HEK293 (cell line): ENCODE data around the gene USP16.

Source experiments
- CTCF ChIA-PET: fragments of 350-600 bp; formaldehyde crosslinking; extraction: SDS; loops from one replicate; lab custom pipeline; 2021; ENCODE audit warnings: antibody characterized with exemption; lab: Yijun Ruan, JAX
- POLR2A ChIA-PET: fragments of 300-600 bp; formaldehyde crosslinking; extraction: SDS; loops from one replicate; lab custom pipeline; 2020; ENCODE audit warnings: antibody characterized with exemption, inconsistent platforms; lab: Yijun Ruan, JAX
- H3K27ac ChIP-seq: fragments of 200-500 bp; sonication (Bioruptor generic); 2 replicates; pipeline ENCODE4 v1.5.1; 2014; ENCODE audit warnings: low read depth, low read length, control low read depth, inconsistent platforms; ENCODE audit errors: extremely low read depth
- H3K36me3 ChIP-seq, 2 experiments: fragments of 200-500 bp in 1 of 2; sonication (Bioruptor generic) in 1 of 2; 1 replicate in 1 of 2; 2 replicates in 1 of 2; pipeline ENCODE4 v1.5.1; 2014 to 2017; ENCODE audit warnings: inconsistent platforms in 2 of 2, low read length in 2 of 2; ENCODE audit not compliant: control insufficient read depth in 2 of 2, insufficient read depth in 1 of 2
- H3K4me1 ChIP-seq: fragments of 200-500 bp; sonication (Bioruptor generic); 2 replicates; pipeline ENCODE4 v1.5.1; 2014; ENCODE audit warnings: mild to moderate bottlenecking, low read length, inconsistent platforms; ENCODE audit not compliant: control insufficient read depth, insufficient read depth
- H3K4me3 ChIP-seq: 2 replicates; pipeline ENCODE4 v1.5.1; 2011; ENCODE audit warnings: low read depth, mild to moderate bottlenecking, control low read depth, low read length, moderate library complexity
- H3K9me3 ChIP-seq: fragments of 200-500 bp; sonication (Bioruptor generic); 2 replicates; pipeline ENCODE4 v1.5.1; 2014; ENCODE audit warnings: low read depth, low read length, inconsistent platforms; ENCODE audit not compliant: control insufficient read depth, insufficient read depth
- GLIS2 ChIP-seq: fragments of 450-650 bp; formaldehyde crosslinking; IDR thresholded peaks from 2 replicates; pipeline ENCODE4 v1.5.1; 2016; ENCODE audit warnings: missing biosample characterization, missing genetic modification characterization
- KLF17 ChIP-seq: fragments of 450-650 bp; formaldehyde crosslinking; IDR thresholded peaks from 2 replicates; pipeline ENCODE4 v1.5.1; 2016; ENCODE audit warnings: missing biosample characterization, missing genetic modification characterization
- MYNN ChIP-seq: fragments of 450-650 bp; formaldehyde crosslinking; IDR thresholded peaks from 2 replicates; pipeline ENCODE4 v1.5.1; 2016; ENCODE audit warnings: missing biosample characterization, missing genetic modification characterization, borderline replicate concordance
- PRDM1 ChIP-seq: fragments of 450-650 bp; formaldehyde crosslinking; IDR thresholded peaks from 2 replicates; pipeline ENCODE4; 2016; ENCODE audit warnings: missing biosample characterization, missing genetic modification characterization
- REPIN1 ChIP-seq: fragments of 450-650 bp; formaldehyde crosslinking; IDR thresholded peaks from 2 replicates; pipeline ENCODE4 v1.5.1; 2017; ENCODE audit warnings: missing biosample characterization, missing genetic modification characterization, low read depth
- SETDB1 ChIP-seq: IDR thresholded peaks from one replicate; pipeline ENCODE4 v1.6.1; 2017; ENCODE audit warnings: mild to moderate bottlenecking, low read length, moderate library complexity, mixed read lengths; ENCODE audit not compliant: insufficient read length
- ZBTB26 ChIP-seq: fragments of 450-650 bp; formaldehyde crosslinking; optimal IDR thresholded peaks from 2 replicates; pipeline ENCODE3; 2016; ENCODE audit warnings: missing biosample characterization, mild to moderate bottlenecking, missing genetic modification characterization
- ZBTB44 ChIP-seq: fragments of 450-650 bp; IDR thresholded peaks from 2 replicates; pipeline ENCODE4 v1.5.1; 2018; ENCODE audit warnings: missing biosample characterization, mild to moderate bottlenecking, missing genetic modification characterization
- ZNF18 ChIP-seq: fragments of 450-650 bp; formaldehyde crosslinking; IDR thresholded peaks from 2 replicates; pipeline ENCODE4 v1.5.1; 2016; ENCODE audit warnings: missing biosample characterization, missing genetic modification characterization
- ZNF248 ChIP-seq: fragments of 450-650 bp; formaldehyde crosslinking; IDR thresholded peaks from 2 replicates; pipeline ENCODE4 v1.5.1; 2017; ENCODE audit warnings: missing biosample characterization, missing genetic modification characterization
- ZNF266 ChIP-seq: fragments of 450-650 bp; formaldehyde crosslinking; IDR thresholded peaks from 2 replicates; pipeline ENCODE4 v1.5.1; 2016; ENCODE audit warnings: missing biosample characterization, missing genetic modification characterization, low read depth
- ZNF335 ChIP-seq: fragments of 450-650 bp; formaldehyde crosslinking; conservative IDR thresholded peaks from 2 replicates; pipeline ENCODE4 v1.5.1; 2016; ENCODE audit warnings: missing biosample characterization, missing genetic modification characterization
- ZNF449 ChIP-seq: fragments of 450-650 bp; formaldehyde crosslinking; IDR thresholded peaks from 2 replicates; pipeline ENCODE4 v1.5.1; 2017; ENCODE audit warnings: missing biosample characterization, mild to moderate bottlenecking, missing genetic modification characterization, moderate library complexity
- ZNF501 ChIP-seq: fragments of 450-650 bp; formaldehyde crosslinking; IDR thresholded peaks from 2 replicates; pipeline ENCODE4 v1.5.1; 2016; ENCODE audit warnings: missing biosample characterization, missing genetic modification characterization
- ZSCAN4 ChIP-seq: fragments of 450-650 bp; formaldehyde crosslinking; IDR thresholded peaks from 2 replicates; pipeline ENCODE4 v1.5.1; 2017; ENCODE audit warnings: missing biosample characterization, missing genetic modification characterization

The USP16 gene

GRCh38 chr21:29056538-29057050 lies 32.1 kb downstream of the USP16 start:
- H3K36me3 ChIP-seq: peaks cover 90 to 96% of the 10 kb centered on the region in 2 experiments
- H3K4me1 ChIP-seq: no peaks in the 10 kb centered on the region
- CTCF ChIA-PET: interaction anchor here (1.7 kb wide), 1 partner anchor 315 kb away, joined by 3 read pairs; no protein-coding TSS in a partner anchor
- POLR2A ChIA-PET: interaction anchor here (0.6 to 1.6 kb wide), 5 partner anchors 16 to 292 kb away, joined by 3 to 5 read pairs (median 3); no protein-coding TSS in a partner anchor
- no peak overlapping the region for H3K4me3 ChIP-seq
- no peaks in the 10 kb centered on the region for H3K9me3 ChIP-seq
- TF ChIP-seq SETDB1 (no peak), ZNF449 (tag by site-specific recombination) (no peak), ZNF18 (no peak), ZBTB44 (tag by site-specific recombination) (peak; percentile 69), KLF17 (tag by site-specific recombination) (no peak), PRDM1 (tag by site-specific recombination) (0 out of 2 replicates have a peak, but pooled peaks have one; percentile 20)
- H3K27ac ChIP-seq: no peak overlapping the region

GRCh38 chr21:29064850-29065481 lies 40.5 kb downstream of the USP16 start:
- H3K4me3 ChIP-seq: no peak overlapping the region
- CTCF ChIA-PET: interaction anchor here (0.7 kb wide), 1 partner anchor 95 kb away, joined by 3 read pairs; no protein-coding TSS in a partner anchor
- POLR2A ChIA-PET: interaction anchor here (0.7 to 1.2 kb wide), 4 partner anchors 8 to 277 kb away, joined by 3 to 11 read pairs (median 4); partner anchors contain the start of genes CCT8 and USP16
- peaks cover 99% of the 10 kb centered on the region in 2 experiments for H3K36me3 ChIP-seq
- no peaks in the 10 kb centered on the region for H3K4me1 ChIP-seq
- TF ChIP-seq ZNF335 (tag by site-specific recombination) (no peak), ZNF501 (tag by site-specific recombination) (no peak), GLIS2 (tag by site-specific recombination) (no peak), REPIN1 (no peak), MYNN (no peak), ZSCAN4 (tag by site-specific recombination) (no peak)
- H3K9me3 ChIP-seq: no peaks in the 10 kb centered on the region
- H3K27ac ChIP-seq: no peak overlapping the region

GRCh38 chr21:29072873-29073221 lies 48.4 kb downstream of the USP16 start:
- Histone ChIP-seq H3K4me1 (peaks cover 15% of the 10 kb centered on the region; the same call in 1 of the 2 replicates), H3K4me3 (peak overlapping the region; percentile 85), H3K36me3 (peaks cover 24 to 25% of the 10 kb centered on the region in 2 experiments), H3K27ac (peak overlapping the region; percentile 82), H3K9me3 (no peaks in the 10 kb centered on the region)
- ChIA-PET POLR2A (interaction anchor here (0.6 to 3.9 kb wide), 9 partner anchors 8 to 276 kb away, joined by 3 to 27 read pairs (median 3); partner anchors contain the start of genes LTN1 and USP16), CTCF (interaction anchor here (1.8 to 2.3 kb wide), 2 partner anchors 15 to 275 kb away, joined by 4 to 7 read pairs; no protein-coding TSS in a partner anchor)
- no peak for TF ChIP-seq ZBTB26 (tag by site-specific recombination)
- no peak for TF ChIP-seq ZNF248 (tag by site-specific recombination)
- TF ChIP-seq ZNF266: no peak
